ENCODE results near the gene MRPL20.

DNA sequence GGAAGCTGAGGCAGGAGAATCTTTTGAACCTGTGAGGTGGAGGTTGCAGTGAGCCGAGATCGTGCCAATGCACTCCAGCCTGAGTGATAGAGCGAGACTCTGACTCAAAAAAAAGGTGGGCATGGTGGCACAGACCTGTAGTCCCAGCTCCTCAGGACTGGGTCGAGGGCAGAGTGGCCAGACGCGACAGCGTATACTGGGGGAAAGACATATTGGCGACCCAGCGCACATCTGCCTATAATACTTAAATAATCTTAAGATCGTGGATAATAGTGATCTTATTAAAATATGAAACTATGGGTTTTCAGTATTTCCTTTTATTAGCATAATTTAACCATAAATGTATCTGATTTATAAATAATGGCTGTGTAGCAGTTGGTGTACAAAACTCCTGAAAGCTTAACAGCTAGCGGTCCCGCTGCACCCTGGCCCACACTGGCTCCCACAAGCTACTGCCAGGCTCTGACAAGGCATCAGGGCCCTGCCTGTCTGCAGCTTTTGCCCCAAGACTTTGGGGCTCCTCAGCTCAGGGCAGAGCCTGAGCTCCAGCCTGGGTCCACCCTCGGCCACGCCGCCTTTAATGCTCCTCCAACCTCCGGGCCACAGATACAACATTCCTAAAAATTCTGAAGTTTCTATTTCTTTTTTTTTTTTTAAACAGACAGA is 29.4 kb downstream of the MRPL20 start:
- TF ChIP-seq, protein P1, sequence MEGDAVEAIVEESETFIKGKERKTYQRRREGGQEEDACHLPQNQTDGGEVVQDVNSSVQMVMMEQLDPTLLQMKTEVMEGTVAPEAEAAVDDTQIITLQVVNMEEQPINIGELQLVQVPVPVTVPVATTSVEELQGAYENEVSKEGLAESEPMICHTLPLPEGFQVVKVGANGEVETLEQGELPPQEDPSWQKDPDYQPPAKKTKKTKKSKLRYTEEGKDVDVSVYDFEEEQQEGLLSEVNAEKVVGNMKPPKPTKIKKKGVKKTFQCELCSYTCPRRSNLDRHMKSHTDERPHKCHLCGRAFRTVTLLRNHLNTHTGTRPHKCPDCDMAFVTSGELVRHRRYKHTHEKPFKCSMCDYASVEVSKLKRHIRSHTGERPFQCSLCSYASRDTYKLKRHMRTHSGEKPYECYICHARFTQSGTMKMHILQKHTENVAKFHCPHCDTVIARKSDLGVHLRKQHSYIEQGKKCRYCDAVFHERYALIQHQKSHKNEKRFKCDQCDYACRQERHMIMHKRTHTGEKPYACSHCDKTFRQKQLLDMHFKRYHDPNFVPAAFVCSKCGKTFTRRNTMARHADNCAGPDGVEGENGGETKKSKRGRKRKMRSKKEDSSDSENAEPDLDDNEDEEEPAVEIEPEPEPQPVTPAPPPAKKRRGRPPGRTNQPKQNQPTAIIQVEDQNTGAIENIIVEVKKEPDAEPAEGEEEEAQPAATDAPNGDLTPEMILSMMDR (IDR thresholded peaks at IDR 0.05), result no peak
- TF ChIP-seq POLR2A (IDR thresholded peaks at IDR 0.05), result no peak

Measured in body of pancreas (tissue), 4 donors.